Coronary artery (tissue), 2 donors: ENCODE measurements around the gene NOM1.

Experiments
- DNase-seq: peaks from one replicate; pipeline ENCODE4 v3.0.0-alpha.2; 2017; ENCODE audit warnings: low spot score
- H3K27ac ChIP-seq, 2 donors: fragments of 200-600 bp; sonication (generic); one replicate each; pipeline ENCODE4 v1.5.1; 2016 to 2019
- H3K4me3 ChIP-seq: fragments of 200-600 bp; sonication (generic); 2 replicates; pipeline ENCODE4 v1.5.1; 2016; ENCODE audit warnings: mild to moderate bottlenecking, moderate library complexity
- CTCF ChIP-seq: fragments of 200-600 bp; sonication (generic); IDR thresholded peaks from one replicate; pipeline ENCODE4 v1.5.1; 2019; ENCODE audit warnings: antibody characterized with exemption

The NOM1 gene

GRCh38 chr7:156986378-156986777 is 36.9 kb downstream of the NOM1 start:
- H3K27ac ChIP-seq: no peak overlapping the region
- DNase-seq: no peak
- TF ChIP-seq CTCF: no peak
- no peak overlapping the region for H3K4me3 ChIP-seq

DNA sequence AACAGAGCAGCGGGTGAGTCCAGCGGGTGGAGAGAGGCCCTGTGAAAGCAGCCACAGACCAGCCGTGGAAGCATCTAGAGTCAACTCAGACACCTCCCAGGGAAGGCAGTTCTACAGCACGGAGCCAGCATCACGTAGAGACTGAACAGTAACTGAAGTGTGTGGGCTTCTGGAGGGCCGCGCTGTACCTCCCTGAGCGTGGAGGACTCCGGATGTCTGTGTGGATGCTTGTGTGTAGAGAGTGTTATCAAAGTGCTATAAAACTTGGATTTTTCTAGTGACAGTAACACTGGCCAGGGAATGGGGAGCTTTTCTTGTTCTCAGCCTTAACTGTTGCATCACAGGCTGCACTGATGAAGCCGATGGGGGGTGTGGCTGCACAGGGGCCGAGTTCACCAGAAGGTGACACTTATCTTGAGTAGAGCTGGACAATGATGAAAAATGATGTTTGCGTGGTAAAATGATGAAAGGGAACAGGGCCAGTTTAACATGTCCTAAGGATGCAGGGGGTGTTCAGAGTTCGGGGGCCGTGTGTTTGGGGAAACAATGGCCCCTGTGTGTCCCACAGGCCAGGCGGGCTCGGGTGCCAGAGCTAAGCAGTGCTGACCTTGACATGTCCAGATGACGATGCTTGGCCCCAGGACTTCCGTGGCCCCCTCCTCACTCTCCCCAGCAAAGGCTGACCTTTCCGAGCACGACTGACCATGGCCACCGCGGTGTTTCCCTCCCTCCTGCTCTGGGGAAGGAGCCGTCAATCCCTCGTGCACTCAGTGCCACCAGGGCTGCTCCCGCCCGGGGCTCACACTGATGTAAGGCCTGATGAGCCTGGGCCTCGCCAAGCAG is 39.1 kb downstream of the NOM1 start:
- Histone ChIP-seq H3K27ac (no peak overlapping the region), H3K4me3 (no peak overlapping the region)
- no peak for TF ChIP-seq CTCF
- DNase-seq: no peak

- DNase-seq: peak; percentile 62
- Histone ChIP-seq H3K4me3 (no peak overlapping the region), H3K27ac (no peak overlapping the region)
- no peak for TF ChIP-seq CTCF
Observed at GRCh38 chr7:156989766-156990535, 40.4 kb downstream of the NOM1 start.

- TF ChIP-seq CTCF: no peak
- peak; percentile 49 for DNase-seq
- Histone ChIP-seq H3K27ac (no peak overlapping the region), H3K4me3 (no peak overlapping the region)
Observed at GRCh38 chr7:156993021-156993924, 43.8 kb downstream of the NOM1 start.

- no peak for TF ChIP-seq CTCF
- DNase-seq: peak; percentile 33
- no peak overlapping the region for H3K27ac ChIP-seq
- no peak overlapping the region for H3K4me3 ChIP-seq
Observed at GRCh38 chr7:156993925-156994235, 44.4 kb downstream of the NOM1 start.

GRCh38 chr7:156994417-156994816 is 44.9 kb downstream of the NOM1 start:
- peak; percentile 14 for DNase-seq
- TF ChIP-seq CTCF: no peak
- no peak overlapping the region for H3K4me3 ChIP-seq
- H3K27ac ChIP-seq: no peak overlapping the region
